CD14-positive monocyte (primary cell): ENCODE results near the gene MGLL. TPM values are rescaled to one million over a fixed set of nuclear protein-coding genes. Genes with fewer than 3 reads are reported as not detected.

Experiments
- DNase-seq, 3 donors: peaks; one replicate each; pipeline ENCODE4 v3.0.0-alpha.2; 2011 to 2022
- H2AFZ ChIP-seq: 2 replicates; pipeline ENCODE4 v1.6.0; 2012; ENCODE audit warnings: mild to moderate bottlenecking, low read depth, low read length, inconsistent platforms; ENCODE audit not compliant: insufficient read depth, poor library complexity, severe bottlenecking
- H3K27ac ChIP-seq, 2 donors: 1 replicate in 1 of 2; 2 replicates in 1 of 2; pipeline ENCODE4 v1.5.1; 2012 to 2013; ENCODE audit warnings: low read length in 2 of 2, control low read depth in 1 of 2, inconsistent platforms in 1 of 2, low read depth in 1 of 2, mild to moderate bottlenecking in 1 of 2
- H3K27me3 ChIP-seq, 2 donors: one replicate each; pipeline versions ENCODE4 v1.6.0 to v1.6.1; 2011 to 2013; ENCODE audit warnings: low read length in 2 of 2; ENCODE audit not compliant: control insufficient read depth in 2 of 2, insufficient read depth in 2 of 2
- H3K36me3 ChIP-seq, 2 donors: replicated peaks in 1 of 2; 1 replicate in 1 of 2; 2 replicates in 1 of 2; pipeline versions ENCODE4 v1.5.1 to v1.6.1; 2012 to 2013; ENCODE audit warnings: low read length in 2 of 2, control low read depth in 1 of 2, inconsistent platforms in 1 of 2, mild to moderate bottlenecking in 1 of 2; ENCODE audit not compliant: insufficient read depth in 2 of 2, control insufficient read depth in 1 of 2
- H3K4me1 ChIP-seq, 2 donors: 1 replicate in 1 of 2; 2 replicates in 1 of 2; pipeline versions ENCODE4 v1.5.1 to v1.6.1; 2012 to 2013; ENCODE audit warnings: low read length in 2 of 2, control low read depth in 1 of 2, inconsistent platforms in 1 of 2, mild to moderate bottlenecking in 1 of 2, moderate library complexity in 1 of 2; ENCODE audit not compliant: insufficient read depth in 2 of 2, control insufficient read depth in 1 of 2
- H3K4me2 ChIP-seq: replicated peaks from 2 replicates; pipeline ENCODE3; 2012; ENCODE audit warnings: low read length, moderate library complexity, mild to moderate bottlenecking; ENCODE audit not compliant: poor library complexity, severe bottlenecking; ENCODE audit errors: extremely low read depth
- H3K4me3 ChIP-seq, 3 experiments: fragments of 200-600 bp in 1 of 3; sonication (generic) in 1 of 3; replicated peaks in 1 of 3; 1 replicate in 2 of 3; 2 replicates in 1 of 3; pipeline ENCODE4 v1.5.1; 2011 to 2013; ENCODE audit warnings: low read length in 3 of 3, mild to moderate bottlenecking in 3 of 3, control low read depth in 2 of 3, low read depth in 2 of 3, inconsistent platforms in 1 of 3, moderate library complexity in 1 of 3
- H3K79me2 ChIP-seq: 2 replicates; pipeline ENCODE4 v1.6.0; 2012; ENCODE audit warnings: mild to moderate bottlenecking, control low read depth, inconsistent platforms, low read length, moderate library complexity; ENCODE audit not compliant: insufficient read depth
- H3K9ac ChIP-seq: 2 replicates; pipeline ENCODE4 v1.6.0; 2017; ENCODE audit warnings: low read length, mild to moderate bottlenecking; ENCODE audit not compliant: insufficient read depth, poor library complexity, severe bottlenecking
- H3K9me3 ChIP-seq, 2 donors: replicated peaks in 1 of 2; 1 replicate in 1 of 2; 2 replicates in 1 of 2; pipeline versions ENCODE4 v1.5.1 to v1.6.1; 2012 to 2013; ENCODE audit warnings: low read length in 2 of 2, control low read depth in 1 of 2; ENCODE audit not compliant: control insufficient read depth in 1 of 2, insufficient read depth in 1 of 2
- H4K20me1 ChIP-seq: 2 replicates; pipeline ENCODE4 v1.6.0; 2012; ENCODE audit warnings: mild to moderate bottlenecking, low read length, control low read depth, moderate library complexity; ENCODE audit not compliant: insufficient read depth
- H3K27ac Mint-ChIP-seq, 7 donors: one replicate each; pipeline ENCODE4 v1.8.0; 2020; ENCODE audit warnings: mild to moderate bottlenecking in 7 of 7, mixed read lengths in 7 of 7, moderate library complexity in 6 of 7, inconsistent platforms in 2 of 7
- H3K27me3 Mint-ChIP-seq, 3 donors: one replicate each; pipeline ENCODE4 v1.8.0; 2021 to 2022; ENCODE audit warnings: low read depth in 3 of 3, mild to moderate bottlenecking in 3 of 3, mixed read lengths in 3 of 3, moderate library complexity in 3 of 3, inconsistent platforms in 1 of 3
- H3K36me3 Mint-ChIP-seq, 2 donors: one replicate each; pipeline ENCODE4 v1.8.0; 2020; ENCODE audit warnings: mixed read lengths in 2 of 2, inconsistent platforms in 1 of 2, mild to moderate bottlenecking in 1 of 2
- H3K4me1 Mint-ChIP-seq: one replicate; pipeline ENCODE4 v1.8.0; 2020; ENCODE audit warnings: mild to moderate bottlenecking, mixed read lengths
- H3K4me3 Mint-ChIP-seq, 2 donors: one replicate each; pipeline ENCODE4 v1.8.0; 2020; ENCODE audit warnings: mild to moderate bottlenecking in 2 of 2, mixed read lengths in 2 of 2, moderate library complexity in 1 of 2
- H3K9me3 Mint-ChIP-seq, 7 donors: one replicate each; pipeline ENCODE4 v1.8.0; 2020 to 2022; ENCODE audit warnings: mixed read lengths in 7 of 7, mild to moderate bottlenecking in 6 of 7, moderate library complexity in 6 of 7, inconsistent platforms in 2 of 7
- CTCF ChIP-seq: fragments of 200-600 bp; IDR thresholded peaks from one replicate; pipeline ENCODE4 v1.8.0; 2022; ENCODE audit warnings: antibody characterized with exemption, mild to moderate bottlenecking
- WGBS: methylation state at CpG from one replicate; pipeline ENCODE4 v1.1.5; 2013; ENCODE audit warnings: missing lambda C conversion rate; ENCODE audit not compliant: insufficient coverage; 5-methylcytosine and 5-hydroxymethylcytosine counted together
- intact Hi-C, 2 donors: fragments of 100-400 bp; cut with micrococcal nuclease; formaldehyde crosslinking; loops; one replicate each; pipeline versions ENCODE4 v1.15.0 to v1.15.1; 2023
- polyA plus RNA-seq, 3 donors: library from polyadenylated mRNA; depleted of rRNA in 1 of 3; unstranded in 2 of 3; stranded (reverse) in 1 of 3; fragments of 300-500 nt in 2 of 3; fragments of >200 nt in 1 of 3; fragmentation: Illumina TruSeq in 2 of 3; gene quantifications; 1 replicate in 2 of 3; 2 replicates in 1 of 3; pipeline ENCODE4 v1.2.3, GENCODE V29; 2012 to 2021

MGLL gene
- polyA plus RNA-seq, 3 donors, result 4.4 to 10.0 (median 6.4) TPM

GRCh38 chr3:127769284-127770081, 52.8 kb downstream of the MGLL start:
- Histone ChIP-seq H3K4me3 (no peak overlapping the region), H3K9me3 (no peaks in the 10 kb centered on the region), H4K20me1 (no peaks in the 10 kb centered on the region), H3K9ac (no peak overlapping the region), H3K79me2 (peaks cover 15% of the 10 kb centered on the region), H3K36me3 (no peaks in the 10 kb centered on the region), H3K4me1 (peaks cover 48 to 56% of the 10 kb centered on the region in 2 donors), H3K27ac (peak overlapping the region in 1 of 2 donors; percentile 84), H2AFZ (no peak overlapping the region), H3K27me3 (no peaks in the 10 kb centered on the region), H3K4me2 (no peak overlapping the region)
- peaks cover 0 to 5% (median 0%) of the 10 kb centered on the region in 3 donors for H3K27me3 Mint-ChIP-seq
- 91% methylated on average over 9 of the region's 13 CpGs for WGBS
- no peak overlapping the region for H3K4me3 Mint-ChIP-seq
- intact Hi-C loops, result loop anchor here (2.0 to 10.0 kb wide), 3 partner anchors 32 to 179 kb away; partner anchors contain the start of genes MGLL (in 1 of the 2) and TPRA1 (in 1 of the 2)
- no peak for DNase-seq
- TF ChIP-seq CTCF, result no peak
- peaks cover 0 to 7% of the 10 kb centered on the region in 2 donors for H3K36me3 Mint-ChIP-seq
- peaks cover 0 to 5% (median 1%) of the 10 kb centered on the region in 7 donors for H3K9me3 Mint-ChIP-seq
- H3K27ac Mint-ChIP-seq, result peak overlapping the region; percentile 51 to 96 (median 89)
- peaks cover 76% of the 10 kb centered on the region for H3K4me1 Mint-ChIP-seq

- Histone ChIP-seq H3K4me1 (peaks cover 55 to 61% of the 10 kb centered on the region in 2 donors), H3K9ac (no peak overlapping the region), H3K36me3 (no peaks in the 10 kb centered on the region), H4K20me1 (no peaks in the 10 kb centered on the region), H3K4me2 (peak overlapping the region; percentile 19), H3K79me2 (peaks cover 11% of the 10 kb centered on the region), H3K27me3 (no peaks in the 10 kb centered on the region), H2AFZ (no peak overlapping the region), H3K9me3 (no peaks in the 10 kb centered on the region), H3K27ac (peak overlapping the region; percentile 67 to 74), H3K4me3 (no peak overlapping the region)
- H3K9me3 Mint-ChIP-seq, result peaks cover 0 to 5% (median 1%) of the 10 kb centered on the region in 7 donors
- H3K36me3 Mint-ChIP-seq, result peaks cover 0 to 7% of the 10 kb centered on the region in 2 donors
- peak; percentile 78 to 93 (median 79) for DNase-seq
- peak overlapping the region in 1 of 2 donors; percentile 61 for H3K4me3 Mint-ChIP-seq
- TF ChIP-seq CTCF, result no peak
- peak overlapping the region; percentile 86 to 94 (median 88) for H3K27ac Mint-ChIP-seq
- H3K4me1 Mint-ChIP-seq, result peaks cover 75% of the 10 kb centered on the region
- 43% methylated on average over 2 of the region's 4 CpGs for WGBS
- peaks cover 0 to 5% (median 0%) of the 10 kb centered on the region in 3 donors for H3K27me3 Mint-ChIP-seq
- intact Hi-C loops, result no loop called here
Observed at GRCh38 chr3:127768346-127769008, 53.8 kb downstream of the MGLL start.
